Vagina (tissue), 2 donors: ENCODE results near the gene PALLD. TPM values are rescaled to one million over a fixed set of nuclear protein-coding genes. Genes with fewer than 3 reads are reported as not detected.
A peak's percentile ranks its signal among the peaks of the same experiment; 100 is the strongest.

ENCODE experiments used
- DNase-seq, 2 donors: peaks; one replicate each; pipeline ENCODE4 v3.0.0-alpha.2; 2017; ENCODE audit errors: extremely low spot score in 2 of 2
- H3K27ac ChIP-seq: fragments of 200-600 bp; sonication (generic); one replicate; pipeline ENCODE4 v1.5.1; 2019
- H3K27me3 ChIP-seq: fragments of 200-600 bp; sonication (generic); one replicate; pipeline ENCODE4 v1.5.1; 2019
- H3K36me3 ChIP-seq, 2 donors: fragments of 200-600 bp; sonication (generic); one replicate each; pipeline ENCODE4 v1.5.1; 2017 to 2019
- H3K4me1 ChIP-seq: fragments of 200-600 bp; sonication (generic); one replicate; pipeline ENCODE4 v1.5.1; 2019
- H3K4me3 ChIP-seq, 2 donors: fragments of 200-600 bp; sonication (generic); 1 replicate in 1 of 2; 2 replicates in 1 of 2; pipeline ENCODE4 v1.5.1; 2016 to 2019
- H3K9me3 ChIP-seq: fragments of 200-600 bp; sonication (generic); one replicate; pipeline ENCODE4 v1.5.1; 2019
- CTCF ChIP-seq, 3 experiments: fragments of 450-650 bp in 2 of 3; fragments of 200-600 bp in 1 of 3; sonication (generic) in 1 of 3; IDR thresholded peaks; one replicate each; pipeline ENCODE4 v1.5.1; 2017 to 2019; ENCODE audit warnings: antibody characterized with exemption in 3 of 3, mild to moderate bottlenecking in 2 of 3, moderate library complexity in 2 of 3
- POLR2A ChIP-seq, 2 donors: fragments of 450-650 bp; IDR thresholded peaks; one replicate each; pipeline ENCODE4 v1.6.1; 2017; ENCODE audit warnings: antibody characterized with exemption in 2 of 2, mild to moderate bottlenecking in 2 of 2, moderate library complexity in 2 of 2
- POLR2AphosphoS5 ChIP-seq, 2 donors: sonication (generic); formaldehyde crosslinking; IDR thresholded peaks; one replicate each; pipeline ENCODE4 v1.9.0; 2017; ENCODE audit warnings: antibody characterized with exemption in 2 of 2, mild to moderate bottlenecking in 2 of 2, low read depth in 1 of 2; ENCODE audit not compliant: insufficient read depth in 1 of 2
- intact Hi-C: fragments of 100-400 bp; cut with DNase I; formaldehyde crosslinking; loops from one replicate; pipeline ENCODE4 v1.15.1; 2023
- total RNA-seq: library from RNA; depleted of rRNA; stranded (reverse); fragments of >200 nt; gene quantifications from one replicate; pipeline ENCODE4 v1.2.3, GENCODE V29; 2016

The PALLD gene
- total RNA-seq, 1 donor from 2014 or later, result 229 TPM

- H3K27me3 ChIP-seq, result no peaks in the 10 kb centered on the region
- H3K4me3 ChIP-seq, result no peak overlapping the region
- no peak for DNase-seq
- intact Hi-C loops, result loop anchor here (10.0 kb wide), 1 partner anchor 49 kb away; no protein-coding TSS in a partner anchor
- H3K36me3 ChIP-seq, result no peaks in the 10 kb centered on the region
- TF ChIP-seq POLR2AphosphoS5 (IDR thresholded peaks at IDR 0.05; ENCODE audit: insufficient read depth in 1 of 2, low read depth in 1 of 2), result no peak
- no peak for TF ChIP-seq CTCF (IDR thresholded peaks at IDR 0.05)
- TF ChIP-seq POLR2A (IDR thresholded peaks at IDR 0.05), result no peak
- H3K9me3 ChIP-seq, result no peaks in the 10 kb centered on the region
- peak overlapping the region; percentile 68 for H3K27ac ChIP-seq
- peaks cover 40% of the 10 kb centered on the region for H3K4me1 ChIP-seq
Measured at GRCh38 chr4:168765322-168765721, 268.5 kb downstream of the PALLD start.

GRCh38 chr4:168765726-168766125 lies 268.9 kb downstream of the PALLD start:
- Histone ChIP-seq H3K4me3 (no peak overlapping the region), H3K27ac (peak overlapping the region; percentile 68), H3K4me1 (peaks cover 40% of the 10 kb centered on the region), H3K36me3 (no peaks in the 10 kb centered on the region), H3K9me3 (no peaks in the 10 kb centered on the region), H3K27me3 (no peaks in the 10 kb centered on the region)
- no peak for TF ChIP-seq POLR2A (IDR thresholded peaks at IDR 0.05)
- TF ChIP-seq POLR2AphosphoS5 (IDR thresholded peaks at IDR 0.05; ENCODE audit: insufficient read depth in 1 of 2, low read depth in 1 of 2), result no peak
- intact Hi-C loops, result loop anchor here (10.0 kb wide), 1 partner anchor 49 kb away; no protein-coding TSS in a partner anchor
- no peak for DNase-seq

- intact Hi-C loops, result loop anchor here (10.0 kb wide), 1 partner anchor 48 kb away; no protein-coding TSS in a partner anchor
- Histone ChIP-seq H3K4me1 (peaks cover 40% of the 10 kb centered on the region), H3K27ac (peak overlapping the region; percentile 68), H3K4me3 (no peak overlapping the region), H3K9me3 (no peaks in the 10 kb centered on the region), H3K36me3 (no peaks in the 10 kb centered on the region), H3K27me3 (no peaks in the 10 kb centered on the region)
- TF ChIP-seq POLR2AphosphoS5 (IDR thresholded peaks at IDR 0.05; ENCODE audit: insufficient read depth in 1 of 2, low read depth in 1 of 2) (no peak), POLR2A (IDR thresholded peaks at IDR 0.05) (no peak), CTCF (IDR thresholded peaks at IDR 0.05) (no peak)
- DNase-seq, result no peak
Measured at GRCh38 chr4:168766604-168767316, 269.9 kb downstream of the PALLD start.

GRCh38 chr4:168769416-168769815 lies 272.6 kb downstream of the PALLD start:
- Histone ChIP-seq H3K4me1 (peaks cover 40% of the 10 kb centered on the region), H3K9me3 (no peaks in the 10 kb centered on the region), H3K27me3 (no peaks in the 10 kb centered on the region), H3K4me3 (no peak overlapping the region), H3K27ac (peak overlapping the region; percentile 33), H3K36me3 (no peaks in the 10 kb centered on the region)
- no peak for TF ChIP-seq POLR2AphosphoS5 (IDR thresholded peaks at IDR 0.05; ENCODE audit: insufficient read depth in 1 of 2, low read depth in 1 of 2)
- TF ChIP-seq POLR2A (IDR thresholded peaks at IDR 0.05), result no peak
- TF ChIP-seq CTCF (IDR thresholded peaks at IDR 0.05), result no peak
- intact Hi-C loops, result loop anchor here (10.0 kb wide), 1 partner anchor 45 kb away; no protein-coding TSS in a partner anchor
- no peak for DNase-seq

GRCh38 chr4:168769837-168770236 lies 273.0 kb downstream of the PALLD start:
- intact Hi-C loops, result loop anchor here (10.0 kb wide), 1 partner anchor 45 kb away; no protein-coding TSS in a partner anchor
- DNase-seq, result no peak
- TF ChIP-seq CTCF (IDR thresholded peaks at IDR 0.05) (no peak), POLR2A (IDR thresholded peaks at IDR 0.05) (no peak)

More at GRCh38 chr4:168769837-168770236, 273.0 kb downstream of the PALLD start:
- Histone ChIP-seq H3K36me3 (no peaks in the 10 kb centered on the region), H3K9me3 (no peaks in the 10 kb centered on the region), H3K27ac (peak overlapping the region; percentile 4), H3K27me3 (no peaks in the 10 kb centered on the region), H3K4me3 (no peak overlapping the region), H3K4me1 (peaks cover 38% of the 10 kb centered on the region)
